ENCODE results near the gene TMC1. TPM values are rescaled to one million over a fixed set of nuclear protein-coding genes. Genes with fewer than 3 reads are reported as not detected.

TMC1 gene
- total and polyA plus RNA-seq, 2 of the 13 experiments (the other 11 are each of a cell fraction or from before 2014, with no cell fraction given), result 0.02 to 0.03 TPM

DNA sequence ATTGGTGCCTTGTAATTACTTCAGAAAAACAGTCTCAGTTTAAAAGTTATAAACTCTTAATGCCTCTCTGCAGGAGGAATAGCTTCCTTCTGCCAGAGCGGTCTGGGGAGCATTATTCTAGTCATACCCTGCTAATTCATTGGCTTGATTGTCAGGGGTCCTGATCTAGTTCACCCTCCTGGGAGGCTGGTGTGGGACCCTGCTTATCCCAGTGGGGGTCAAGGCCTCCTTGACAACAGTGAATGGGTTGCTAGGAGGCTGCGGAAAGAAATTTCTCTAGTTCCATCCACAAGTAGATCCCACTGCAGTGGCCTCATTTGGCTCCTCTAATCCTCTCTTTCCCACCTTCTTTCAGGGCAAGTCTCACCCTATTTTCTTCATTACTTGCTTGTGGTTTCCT lies 105.7 kb downstream of the TMC1 start (continued):
- TF ChIP-seq ZNF337 (CRISPR knock-in tag; IDR thresholded peaks at IDR 0.05; ENCODE audit: borderline replicate concordance, low read depth) (no peak), ZNF547 (CRISPR knock-in tag; IDR thresholded peaks at IDR 0.05) (no peak), KDM5B (CRISPR knock-in tag; IDR thresholded peaks at IDR 0.05; ENCODE audit: borderline replicate concordance) (no peak), ZNF780A (CRISPR knock-in tag; IDR thresholded peaks at IDR 0.05) (no peak), SRSF9 (IDR thresholded peaks at IDR 0.05; ENCODE audit: borderline replicate concordance, insufficient read depth, low read depth, low read length, poor library complexity, severe bottlenecking) (no peak), RCOR2 (CRISPR knock-in tag; IDR thresholded peaks at IDR 0.05) (no peak), KDM2A (CRISPR knock-in tag; IDR thresholded peaks at IDR 0.05; ENCODE audit: borderline replicate concordance, low read depth) (no peak), ZNF329 (CRISPR knock-in tag; IDR thresholded peaks at IDR 0.05; ENCODE audit: low read depth) (no peak), AKAP8 (CRISPR knock-in tag; IDR thresholded peaks at IDR 0.05) (no peak)
- TF ChIP-seq, protein P1, sequence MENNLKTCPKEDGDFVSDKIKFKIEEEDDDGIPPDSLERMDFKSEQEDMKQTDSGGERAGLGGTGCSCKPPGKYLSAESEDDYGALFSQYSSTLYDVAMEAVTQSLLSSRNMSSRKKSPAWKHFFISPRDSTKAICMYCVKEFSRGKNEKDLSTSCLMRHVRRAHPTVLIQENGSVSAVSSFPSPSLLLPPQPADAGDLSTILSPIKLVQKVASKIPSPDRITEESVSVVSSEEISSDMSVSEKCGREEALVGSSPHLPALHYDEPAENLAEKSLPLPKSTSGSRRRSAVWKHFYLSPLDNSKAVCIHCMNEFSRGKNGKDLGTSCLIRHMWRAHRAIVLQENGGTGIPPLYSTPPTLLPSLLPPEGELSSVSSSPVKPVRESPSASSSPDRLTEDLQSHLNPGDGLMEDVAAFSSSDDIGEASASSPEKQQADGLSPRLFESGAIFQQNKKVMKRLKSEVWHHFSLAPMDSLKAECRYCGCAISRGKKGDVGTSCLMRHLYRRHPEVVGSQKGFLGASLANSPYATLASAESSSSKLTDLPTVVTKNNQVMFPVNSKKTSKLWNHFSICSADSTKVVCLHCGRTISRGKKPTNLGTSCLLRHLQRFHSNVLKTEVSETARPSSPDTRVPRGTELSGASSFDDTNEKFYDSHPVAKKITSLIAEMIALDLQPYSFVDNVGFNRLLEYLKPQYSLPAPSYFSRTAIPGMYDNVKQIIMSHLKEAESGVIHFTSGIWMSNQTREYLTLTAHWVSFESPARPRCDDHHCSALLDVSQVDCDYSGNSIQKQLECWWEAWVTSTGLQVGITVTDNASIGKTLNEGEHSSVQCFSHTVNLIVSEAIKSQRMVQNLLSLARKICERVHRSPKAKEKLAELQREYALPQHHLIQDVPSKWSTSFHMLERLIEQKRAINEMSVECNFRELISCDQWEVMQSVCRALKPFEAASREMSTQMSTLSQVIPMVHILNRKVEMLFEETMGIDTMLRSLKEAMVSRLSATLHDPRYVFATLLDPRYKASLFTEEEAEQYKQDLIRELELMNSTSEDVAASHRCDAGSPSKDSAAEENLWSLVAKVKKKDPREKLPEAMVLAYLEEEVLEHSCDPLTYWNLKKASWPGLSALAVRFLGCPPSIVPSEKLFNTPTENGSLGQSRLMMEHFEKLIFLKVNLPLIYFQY (CRISPR knock-in tag; IDR thresholded peaks at IDR 0.05; ENCODE audit: borderline replicate concordance), result no peak
- TF ChIP-seq, protein P2, sequence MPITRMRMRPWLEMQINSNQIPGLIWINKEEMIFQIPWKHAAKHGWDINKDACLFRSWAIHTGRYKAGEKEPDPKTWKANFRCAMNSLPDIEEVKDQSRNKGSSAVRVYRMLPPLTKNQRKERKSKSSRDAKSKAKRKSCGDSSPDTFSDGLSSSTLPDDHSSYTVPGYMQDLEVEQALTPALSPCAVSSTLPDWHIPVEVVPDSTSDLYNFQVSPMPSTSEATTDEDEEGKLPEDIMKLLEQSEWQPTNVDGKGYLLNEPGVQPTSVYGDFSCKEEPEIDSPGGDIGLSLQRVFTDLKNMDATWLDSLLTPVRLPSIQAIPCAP (CRISPR knock-in tag; IDR thresholded peaks at IDR 0.05; ENCODE audit: low read depth), result no peak
- TF ChIP-seq, protein P3, sequence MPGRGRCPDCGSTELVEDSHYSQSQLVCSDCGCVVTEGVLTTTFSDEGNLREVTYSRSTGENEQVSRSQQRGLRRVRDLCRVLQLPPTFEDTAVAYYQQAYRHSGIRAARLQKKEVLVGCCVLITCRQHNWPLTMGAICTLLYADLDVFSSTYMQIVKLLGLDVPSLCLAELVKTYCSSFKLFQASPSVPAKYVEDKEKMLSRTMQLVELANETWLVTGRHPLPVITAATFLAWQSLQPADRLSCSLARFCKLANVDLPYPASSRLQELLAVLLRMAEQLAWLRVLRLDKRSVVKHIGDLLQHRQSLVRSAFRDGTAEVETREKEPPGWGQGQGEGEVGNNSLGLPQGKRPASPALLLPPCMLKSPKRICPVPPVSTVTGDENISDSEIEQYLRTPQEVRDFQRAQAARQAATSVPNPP (CRISPR knock-in tag; IDR thresholded peaks at IDR 0.05), result no peak

All from HepG2 (cell line).